Measurements from ENCODE around the gene F2RL3.

F2RL3 gene

DNA sequence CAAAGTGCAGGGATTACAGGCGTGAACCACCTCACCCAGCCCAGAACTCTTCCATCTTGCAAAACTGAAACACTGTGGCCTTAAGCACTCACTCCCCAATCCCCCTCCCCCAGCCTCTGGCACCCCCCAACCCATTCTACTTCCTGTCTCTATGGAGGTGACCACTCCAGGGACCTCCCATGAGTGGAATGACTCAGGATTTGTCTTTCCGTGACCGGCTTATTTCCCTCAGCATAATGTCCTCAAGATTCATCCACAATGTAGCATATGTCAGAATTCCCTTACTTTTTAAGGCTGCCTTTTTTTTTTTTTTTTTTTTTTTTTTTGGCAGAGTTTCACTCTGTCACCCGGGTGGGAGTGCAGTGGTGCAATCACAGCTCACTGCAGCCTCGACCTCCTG is 3.6 kb upstream of the F2RL3 start:
- TF ChIP-seq, protein P1, sequence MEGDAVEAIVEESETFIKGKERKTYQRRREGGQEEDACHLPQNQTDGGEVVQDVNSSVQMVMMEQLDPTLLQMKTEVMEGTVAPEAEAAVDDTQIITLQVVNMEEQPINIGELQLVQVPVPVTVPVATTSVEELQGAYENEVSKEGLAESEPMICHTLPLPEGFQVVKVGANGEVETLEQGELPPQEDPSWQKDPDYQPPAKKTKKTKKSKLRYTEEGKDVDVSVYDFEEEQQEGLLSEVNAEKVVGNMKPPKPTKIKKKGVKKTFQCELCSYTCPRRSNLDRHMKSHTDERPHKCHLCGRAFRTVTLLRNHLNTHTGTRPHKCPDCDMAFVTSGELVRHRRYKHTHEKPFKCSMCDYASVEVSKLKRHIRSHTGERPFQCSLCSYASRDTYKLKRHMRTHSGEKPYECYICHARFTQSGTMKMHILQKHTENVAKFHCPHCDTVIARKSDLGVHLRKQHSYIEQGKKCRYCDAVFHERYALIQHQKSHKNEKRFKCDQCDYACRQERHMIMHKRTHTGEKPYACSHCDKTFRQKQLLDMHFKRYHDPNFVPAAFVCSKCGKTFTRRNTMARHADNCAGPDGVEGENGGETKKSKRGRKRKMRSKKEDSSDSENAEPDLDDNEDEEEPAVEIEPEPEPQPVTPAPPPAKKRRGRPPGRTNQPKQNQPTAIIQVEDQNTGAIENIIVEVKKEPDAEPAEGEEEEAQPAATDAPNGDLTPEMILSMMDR (IDR thresholded peaks at IDR 0.05; ENCODE audit: insufficient read depth, low read length, missing control alignments): no peak
- H3K4me3 ChIP-seq (ENCODE audit: low read depth, low read length): no peak overlapping the region
- CTCF ChIA-PET: no interaction called here
- no peak for DNase-seq (ENCODE audit: low read depth, low spot score)
- POLR2A ChIA-PET: interaction anchor here (0.6 kb wide), 2 partner anchors 33 to 382 kb away, joined by 3 read pairs; no protein-coding TSS in a partner anchor

DNA sequence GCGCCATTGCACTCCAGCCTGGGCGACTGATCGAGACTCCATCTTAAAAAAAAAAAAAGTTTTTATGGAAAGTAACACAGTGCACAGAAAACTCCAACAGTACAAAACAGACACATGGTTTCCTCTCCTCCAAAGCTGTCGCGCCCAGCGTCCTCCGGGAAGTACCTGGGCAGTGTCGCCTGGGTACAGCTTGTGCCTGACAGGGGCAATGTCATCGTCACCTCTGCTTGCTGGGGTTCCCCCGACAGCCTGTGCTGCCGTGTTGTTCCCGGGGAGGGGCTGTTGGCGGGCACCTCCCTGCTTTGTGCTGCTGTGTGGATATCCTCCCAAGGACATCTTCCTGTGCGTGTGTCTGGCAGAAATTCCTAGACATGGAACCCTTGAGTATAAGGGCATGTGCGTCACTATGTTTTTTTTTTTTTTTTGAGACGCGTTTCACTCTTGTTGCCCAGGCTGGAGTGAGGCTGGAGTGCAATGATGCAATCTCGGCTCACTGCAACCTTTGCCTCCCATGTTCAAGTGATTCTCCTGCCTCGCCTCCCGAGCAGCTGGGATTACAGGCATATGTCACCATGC is 2.4 kb upstream of the F2RL3 start:
- CTCF ChIA-PET: no interaction called here
- POLR2A ChIA-PET: no interaction called here
- no peak for DNase-seq (ENCODE audit: low read depth, low spot score)
- TF ChIP-seq, protein P1 (IDR thresholded peaks at IDR 0.05; ENCODE audit: insufficient read depth, low read length, missing control alignments): no peak
- H3K4me3 ChIP-seq (ENCODE audit: low read depth, low read length): no peak overlapping the region

DNA sequence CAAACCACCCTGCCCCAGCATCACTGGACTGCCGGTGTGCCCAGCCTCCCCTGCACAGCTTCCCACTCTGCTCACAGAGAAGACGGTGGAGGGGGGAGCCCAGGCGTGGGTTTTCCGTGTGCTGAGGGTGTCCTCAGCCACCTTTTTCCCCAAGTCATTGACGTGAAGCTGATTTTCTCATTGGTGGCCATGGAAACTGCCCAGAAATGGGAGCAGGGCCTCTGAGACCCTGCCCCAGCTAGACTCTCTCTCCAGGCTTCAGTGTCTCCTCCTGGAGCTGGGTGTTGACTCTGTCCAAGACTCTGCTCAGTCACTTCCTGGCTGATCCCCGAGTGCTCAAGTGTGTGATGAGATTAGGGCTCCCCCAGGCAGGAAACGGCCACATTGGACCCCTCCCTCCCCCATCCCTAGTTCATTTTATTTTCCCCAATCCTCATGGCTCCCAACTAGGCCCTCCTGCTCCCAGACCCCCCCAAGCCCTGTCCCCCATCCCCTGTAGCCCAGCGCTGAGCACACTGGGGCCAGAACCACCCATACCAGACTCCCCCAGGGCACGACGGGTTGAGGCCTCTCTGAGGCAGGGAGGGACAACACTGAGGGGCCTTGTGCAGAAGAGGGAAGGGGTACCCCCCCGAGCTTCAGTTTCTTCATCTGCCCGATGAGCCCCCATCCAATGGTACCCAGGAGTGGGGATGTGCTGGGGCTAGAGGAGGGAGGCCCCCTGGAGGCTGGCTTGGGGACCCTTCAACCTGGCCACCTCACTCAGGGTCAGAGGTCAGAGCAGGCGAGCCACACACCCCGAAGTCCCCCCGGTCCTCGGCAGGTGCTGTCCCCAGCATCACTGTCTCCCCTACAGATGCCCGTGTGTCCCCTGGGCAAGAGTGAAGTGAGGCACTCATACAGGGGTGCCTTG is 1.2 kb upstream of the F2RL3 start:
- H3K4me3 ChIP-seq (ENCODE audit: low read depth, low read length): no peak overlapping the region
- TF ChIP-seq, protein P1 (IDR thresholded peaks at IDR 0.05; ENCODE audit: insufficient read depth, low read length, missing control alignments): no peak
- CTCF ChIA-PET: interaction anchor here (0.6 kb wide), 1 partner anchor 14 kb away, joined by 4 read pairs; no protein-coding TSS in a partner anchor
- DNase-seq (ENCODE audit: low read depth, low spot score): no peak
- POLR2A ChIA-PET: no interaction called here

DNA sequence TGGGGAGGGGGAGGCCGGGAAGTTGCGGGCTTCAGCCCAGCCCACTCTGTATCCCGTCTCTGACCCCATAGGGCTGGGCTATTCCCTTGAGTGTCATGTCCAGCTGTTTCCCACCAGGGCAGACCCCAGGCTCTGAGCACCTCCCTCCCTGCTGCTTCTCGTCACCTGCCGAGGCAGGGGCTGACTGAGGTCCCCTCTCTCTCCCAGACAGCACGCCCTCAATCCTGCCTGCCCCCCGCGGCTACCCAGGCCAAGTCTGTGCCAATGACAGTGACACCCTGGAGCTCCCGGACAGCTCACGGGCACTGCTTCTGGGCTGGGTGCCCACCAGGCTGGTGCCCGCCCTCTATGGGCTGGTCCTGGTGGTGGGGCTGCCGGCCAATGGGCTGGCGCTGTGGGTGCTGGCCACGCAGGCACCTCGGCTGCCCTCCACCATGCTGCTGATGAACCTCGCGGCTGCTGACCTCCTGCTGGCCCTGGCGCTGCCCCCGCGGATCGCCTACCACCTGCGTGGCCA is 625 bp downstream of the F2RL3 start:
- no peak for DNase-seq (ENCODE audit: low read depth, low spot score)
- POLR2A ChIA-PET: no interaction called here
- TF ChIP-seq, protein P1 (IDR thresholded peaks at IDR 0.05; ENCODE audit: insufficient read depth, low read length, missing control alignments): no peak
- CTCF ChIA-PET: no interaction called here
- no peak overlapping the region for H3K4me3 ChIP-seq (ENCODE audit: low read depth, low read length)

DNA sequence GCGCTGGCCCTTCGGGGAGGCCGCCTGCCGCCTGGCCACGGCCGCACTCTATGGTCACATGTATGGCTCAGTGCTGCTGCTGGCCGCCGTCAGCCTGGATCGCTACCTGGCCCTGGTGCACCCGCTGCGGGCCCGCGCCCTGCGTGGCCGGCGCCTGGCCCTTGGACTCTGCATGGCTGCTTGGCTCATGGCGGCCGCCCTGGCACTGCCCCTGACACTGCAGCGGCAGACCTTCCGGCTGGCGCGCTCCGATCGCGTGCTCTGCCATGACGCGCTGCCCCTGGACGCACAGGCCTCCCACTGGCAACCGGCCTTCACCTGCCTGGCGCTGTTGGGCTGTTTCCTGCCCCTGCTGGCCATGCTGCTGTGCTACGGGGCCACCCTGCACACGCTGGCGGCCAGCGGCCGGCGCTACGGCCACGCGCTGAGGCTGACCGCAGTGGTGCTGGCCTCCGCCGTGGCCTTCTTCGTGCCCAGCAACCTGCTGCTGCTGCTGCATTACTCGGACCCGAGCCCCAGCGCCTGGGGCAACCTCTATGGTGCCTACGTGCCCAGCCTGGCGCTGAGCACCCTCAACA is 1.2 kb downstream of the F2RL3 start:
- H3K4me3 ChIP-seq (ENCODE audit: low read depth, low read length): no peak overlapping the region
- ChIA-PET CTCF (no interaction called here), POLR2A (no interaction called here)
- DNase-seq (ENCODE audit: low read depth, low spot score): no peak
- TF ChIP-seq, protein P1 (IDR thresholded peaks at IDR 0.05; ENCODE audit: insufficient read depth, low read length, missing control alignments): no peak
